A673 (cell line): ENCODE data around the gene PCSK6. TPM values are rescaled to one million over a fixed set of nuclear protein-coding genes. Genes with fewer than 3 reads are reported as not detected.

Experiments
- BruUV-seq: library from RNA; stranded (reverse); fragments of 400-500 nt; replicated peaks from 2 replicates; lab custom pipeline; 2021; lab: Mats Ljungman, UMichigan
- CTCF ChIA-PET: fragments of 300-600 bp; sonication (Branson Sonifier 250); formaldehyde crosslinking; loops from one replicate; lab custom pipeline; 2022; ENCODE audit warnings: antibody characterized with exemption; lab: Charles Lee
- POLR2A ChIA-PET: fragments of 300-600 bp; sonication (Branson Sonifier 250); formaldehyde crosslinking; loops from one replicate; lab custom pipeline; 2022; ENCODE audit warnings: antibody characterized with exemption; ENCODE audit not compliant: low non-redundant PET; lab: Charles Lee
- DNase-seq: peaks from one replicate; pipeline ENCODE4 v3.0.0-alpha.2; 2015; ENCODE audit warnings: low spot score
- H3K27ac ChIP-seq: fragments of 200-600 bp; sonication (generic); 2 replicates; pipeline ENCODE4 v1.5.1; 2016; ENCODE audit warnings: mixed run types, low read depth, mild to moderate bottlenecking, mixed read lengths, antibody characterized with exemption, low read length; ENCODE audit not compliant: poor library complexity, severe bottlenecking
- H3K27me3 ChIP-seq: fragments of 200-600 bp; sonication (generic); replicated peaks from 2 replicates; pipeline ENCODE4 v1.6.1; 2017; ENCODE audit warnings: mixed run types, low read depth, mild to moderate bottlenecking, mixed read lengths, antibody characterized with exemption, low read length; ENCODE audit not compliant: insufficient read depth, poor library complexity
- H3K36me3 ChIP-seq: fragments of 200-600 bp; sonication (generic); 2 replicates; pipeline ENCODE4 v1.6.1; 2016; ENCODE audit warnings: mixed run types, mild to moderate bottlenecking, mixed read lengths, antibody characterized with exemption, low read length; ENCODE audit not compliant: insufficient read depth, poor library complexity, severe bottlenecking
- H3K4me1 ChIP-seq: fragments of 200-600 bp; sonication (generic); 2 replicates; pipeline ENCODE4 v1.6.1; 2017; ENCODE audit warnings: mixed run types, mild to moderate bottlenecking, mixed read lengths, antibody characterized with exemption, low read length; ENCODE audit not compliant: insufficient read depth, poor library complexity, severe bottlenecking
- H3K4me3 ChIP-seq: fragments of 200-600 bp; sonication (generic); 2 replicates; pipeline ENCODE4 v1.5.1; 2016; ENCODE audit warnings: low read depth, mixed run types, mild to moderate bottlenecking, mixed read lengths, low read length; ENCODE audit not compliant: poor library complexity, severe bottlenecking
- H3K9me3 ChIP-seq: fragments of 200-600 bp; sonication (generic); 2 replicates; pipeline ENCODE4 v1.6.1; 2016; ENCODE audit warnings: mixed run types, low read depth, mild to moderate bottlenecking, mixed read lengths, antibody characterized with exemption, low read length; ENCODE audit not compliant: poor library complexity, severe bottlenecking
- CTCF ChIP-seq: fragments of 300-800, 200-600 bp; sonication (generic); conservative IDR thresholded peaks from 2 replicates; pipeline ENCODE4 v1.5.1; 2017; ENCODE audit warnings: low read depth, mild to moderate bottlenecking, antibody characterized with exemption, low read length, moderate library complexity, mixed read lengths
- EZH2 ChIP-seq: fragments of 200-600 bp; sonication (generic); IDR thresholded peaks from 2 replicates; pipeline ENCODE4 v1.6.1; 2017; ENCODE audit warnings: borderline replicate concordance, low read depth, mild to moderate bottlenecking, mixed read lengths, antibody characterized with exemption, low read length; ENCODE audit not compliant: poor library complexity, severe bottlenecking
- intact Hi-C: fragments of 100-400 bp; cut with micrococcal nuclease; formaldehyde crosslinking; loops from one replicate; pipeline ENCODE4 v1.10.0; 2022; ENCODE audit not compliant: unreplicated experiment
- total RNA-seq: library from RNA; stranded (reverse); gene quantifications from 2 replicates; pipeline ENCODE4 v1.2.3, GENCODE V29; 2021

Gene PCSK6
- total RNA-seq, 1 experiment from 2014 or later = 2.6 TPM

GRCh38 chr15:101479851-101480612, 9.5 kb downstream of the PCSK6 start:
- H3K36me3 ChIP-seq = no peaks in the 10 kb centered on the region
- intact Hi-C loops = no loop called here
- no peak overlapping the region for H3K27ac ChIP-seq
- ChIA-PET CTCF (no interaction called here), POLR2A (no interaction called here)
- BruUV-seq = no TSS peak
- no peak for DNase-seq
- no peaks in the 10 kb centered on the region for H3K4me1 ChIP-seq
- H3K4me3 ChIP-seq = no peak overlapping the region
- no peaks in the 10 kb centered on the region for H3K27me3 ChIP-seq
- TF ChIP-seq CTCF (no peak), EZH2 (no peak)
- H3K9me3 ChIP-seq = no peaks in the 10 kb centered on the region

- POLR2A ChIA-PET = no interaction called here
- intact Hi-C loops = no loop called here
These were observed 10.1 kb downstream of the PCSK6 start for GRCh38 chr15:101479342-101479845.

GRCh38 chr15:101478701-101479341, 10.7 kb downstream of the PCSK6 start:
- intact Hi-C loops = no loop called here
- no peak for DNase-seq
- no peaks in the 10 kb centered on the region for H3K36me3 ChIP-seq
- H3K27me3 ChIP-seq = no peaks in the 10 kb centered on the region
- no TSS peak for BruUV-seq
- TF ChIP-seq CTCF = no peak
- no peak for TF ChIP-seq EZH2
- H3K4me3 ChIP-seq = no peak overlapping the region
- no peaks in the 10 kb centered on the region for H3K4me1 ChIP-seq
- no peaks in the 10 kb centered on the region for H3K9me3 ChIP-seq
- ChIA-PET POLR2A (no interaction called here), CTCF (no interaction called here)
- no peak overlapping the region for H3K27ac ChIP-seq

More at GRCh38 chr15:101479342-101479845, 10.1 kb downstream of the PCSK6 start:
- no TSS peak for BruUV-seq
- no peak overlapping the region for H3K4me3 ChIP-seq
- H3K36me3 ChIP-seq = no peaks in the 10 kb centered on the region
- no peaks in the 10 kb centered on the region for H3K27me3 ChIP-seq
- no peak for DNase-seq
- H3K27ac ChIP-seq = no peak overlapping the region
- TF ChIP-seq CTCF (no peak), EZH2 (no peak)
- no peaks in the 10 kb centered on the region for H3K4me1 ChIP-seq
- CTCF ChIA-PET = no interaction called here
- H3K9me3 ChIP-seq = no peaks in the 10 kb centered on the region
